Nephron progenitor cell (in vitro differentiated cells): ENCODE measurements around the gene PLEKHM3.
A peak's percentile ranks its signal among the peaks of the same experiment; 100 is the strongest.

Experiments
- DNase-seq: peaks from one replicate; pipeline ENCODE4 v3.0.0; 2021
- H3K27ac Mint-ChIP-seq: 2 replicates; pipeline ENCODE4 v1.8.0; 2021; ENCODE audit warnings: mild to moderate bottlenecking, moderate library complexity, mixed read lengths
- H3K27me3 Mint-ChIP-seq: 2 replicates; pipeline ENCODE4 v1.8.0; 2021; ENCODE audit warnings: mild to moderate bottlenecking, low read depth, mixed read lengths; ENCODE audit not compliant: poor library complexity
- H3K36me3 Mint-ChIP-seq: 2 replicates; pipeline ENCODE4 v1.8.0; 2021; ENCODE audit warnings: low read depth, mixed read lengths
- H3K4me1 Mint-ChIP-seq: 2 replicates; pipeline ENCODE4 v1.8.0; 2021; ENCODE audit warnings: mixed read lengths
- H3K4me3 Mint-ChIP-seq: 2 replicates; pipeline ENCODE4 v1.8.0; 2021; ENCODE audit warnings: mild to moderate bottlenecking, moderate library complexity, mixed read lengths
- H3K9me3 Mint-ChIP-seq: 2 replicates; pipeline ENCODE4 v1.8.0; 2021; ENCODE audit warnings: mild to moderate bottlenecking, moderate library complexity, mixed read lengths
- TF ChIP-seq, protein P1 (sequence below): fragments of 200-600 bp; sonication (generic); IDR thresholded peaks from 2 replicates; pipeline ENCODE4 v1.5.0; 2021; ENCODE audit warnings: antibody characterized with exemption

The PLEKHM3 gene

DNA sequence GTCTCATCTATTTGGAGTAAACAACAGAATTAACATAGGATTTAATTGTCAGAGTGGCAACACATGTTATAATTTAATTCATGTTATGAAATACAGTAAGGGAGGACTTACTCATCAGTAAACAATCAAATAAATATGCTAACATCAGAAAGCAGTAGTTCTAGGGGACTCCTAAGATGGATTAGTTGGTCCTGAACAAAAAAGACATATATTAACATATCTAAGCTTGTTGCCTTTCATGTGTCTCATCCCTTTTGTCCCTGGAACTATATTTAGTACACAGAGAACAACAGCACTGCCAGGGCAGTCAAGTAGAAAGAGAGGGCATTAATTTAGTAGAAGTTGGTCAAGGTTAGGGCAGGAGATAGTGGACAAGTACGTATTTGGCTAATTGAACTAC, 137.8 kb downstream of the PLEKHM3 start:
- no peak for DNase-seq
- Mint-ChIP-seq H3K27ac (no peak overlapping the region), H3K4me1 (peaks cover 16% of the 10 kb centered on the region), H3K9me3 (no peaks in the 10 kb centered on the region), H3K27me3 (peaks cover 3% of the 10 kb centered on the region), H3K4me3 (no peak overlapping the region), H3K36me3 (no peaks in the 10 kb centered on the region)
- TF ChIP-seq, protein P1, sequence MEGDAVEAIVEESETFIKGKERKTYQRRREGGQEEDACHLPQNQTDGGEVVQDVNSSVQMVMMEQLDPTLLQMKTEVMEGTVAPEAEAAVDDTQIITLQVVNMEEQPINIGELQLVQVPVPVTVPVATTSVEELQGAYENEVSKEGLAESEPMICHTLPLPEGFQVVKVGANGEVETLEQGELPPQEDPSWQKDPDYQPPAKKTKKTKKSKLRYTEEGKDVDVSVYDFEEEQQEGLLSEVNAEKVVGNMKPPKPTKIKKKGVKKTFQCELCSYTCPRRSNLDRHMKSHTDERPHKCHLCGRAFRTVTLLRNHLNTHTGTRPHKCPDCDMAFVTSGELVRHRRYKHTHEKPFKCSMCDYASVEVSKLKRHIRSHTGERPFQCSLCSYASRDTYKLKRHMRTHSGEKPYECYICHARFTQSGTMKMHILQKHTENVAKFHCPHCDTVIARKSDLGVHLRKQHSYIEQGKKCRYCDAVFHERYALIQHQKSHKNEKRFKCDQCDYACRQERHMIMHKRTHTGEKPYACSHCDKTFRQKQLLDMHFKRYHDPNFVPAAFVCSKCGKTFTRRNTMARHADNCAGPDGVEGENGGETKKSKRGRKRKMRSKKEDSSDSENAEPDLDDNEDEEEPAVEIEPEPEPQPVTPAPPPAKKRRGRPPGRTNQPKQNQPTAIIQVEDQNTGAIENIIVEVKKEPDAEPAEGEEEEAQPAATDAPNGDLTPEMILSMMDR = no peak

DNA sequence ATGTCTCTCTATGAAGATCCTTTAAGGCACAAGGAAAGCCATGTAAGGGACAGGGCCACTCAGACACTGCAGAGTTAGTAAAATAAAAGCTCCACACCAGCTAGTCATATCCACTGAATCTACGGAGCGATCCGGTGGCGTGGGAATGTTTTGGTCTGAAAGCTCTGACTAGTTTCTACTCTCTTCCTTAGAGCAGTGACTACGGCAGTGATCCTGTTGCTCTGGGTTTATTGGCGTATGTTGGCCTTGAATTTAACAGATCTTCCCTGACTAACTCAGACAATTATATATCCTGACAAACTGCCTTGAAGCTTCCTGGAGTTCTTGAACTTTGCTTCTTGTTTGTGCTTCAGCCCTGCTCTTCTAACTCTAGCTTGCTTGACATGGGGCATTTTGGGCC, 140.3 kb downstream of the PLEKHM3 start:
- Mint-ChIP-seq H3K36me3 (no peaks in the 10 kb centered on the region), H3K4me3 (no peak overlapping the region), H3K9me3 (no peaks in the 10 kb centered on the region), H3K27me3 (peaks cover 3% of the 10 kb centered on the region), H3K27ac (no peak overlapping the region), H3K4me1 (peaks cover 6% of the 10 kb centered on the region)
- TF ChIP-seq, protein P1 = no peak
- no peak for DNase-seq

DNA sequence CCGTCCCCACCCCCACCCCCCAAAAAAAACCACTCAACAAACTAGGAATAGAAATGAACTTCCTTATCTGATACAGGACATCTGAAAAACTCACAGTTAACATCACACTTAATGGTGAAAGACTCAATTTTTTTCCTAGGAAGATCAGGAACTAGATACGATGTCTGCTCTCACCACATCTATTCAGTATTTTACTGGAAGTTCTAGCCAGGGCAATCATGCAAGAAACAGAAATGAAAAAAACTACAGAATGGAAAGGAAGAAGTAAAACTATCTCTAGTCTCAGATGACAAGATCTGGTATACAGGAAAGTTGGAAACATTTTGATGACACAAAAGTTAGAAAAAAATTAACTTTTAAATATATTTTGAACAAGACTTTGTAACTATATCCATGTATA, 141.2 kb downstream of the PLEKHM3 start:
- Mint-ChIP-seq H3K27me3 (peaks cover 5% of the 10 kb centered on the region), H3K36me3 (no peaks in the 10 kb centered on the region), H3K27ac (peak overlapping the region; percentile 55), H3K4me1 (peaks cover under 1% of the 10 kb centered on the region), H3K9me3 (no peaks in the 10 kb centered on the region), H3K4me3 (no peak overlapping the region)
- TF ChIP-seq, protein P1 = no peak
- DNase-seq = no peak

DNA sequence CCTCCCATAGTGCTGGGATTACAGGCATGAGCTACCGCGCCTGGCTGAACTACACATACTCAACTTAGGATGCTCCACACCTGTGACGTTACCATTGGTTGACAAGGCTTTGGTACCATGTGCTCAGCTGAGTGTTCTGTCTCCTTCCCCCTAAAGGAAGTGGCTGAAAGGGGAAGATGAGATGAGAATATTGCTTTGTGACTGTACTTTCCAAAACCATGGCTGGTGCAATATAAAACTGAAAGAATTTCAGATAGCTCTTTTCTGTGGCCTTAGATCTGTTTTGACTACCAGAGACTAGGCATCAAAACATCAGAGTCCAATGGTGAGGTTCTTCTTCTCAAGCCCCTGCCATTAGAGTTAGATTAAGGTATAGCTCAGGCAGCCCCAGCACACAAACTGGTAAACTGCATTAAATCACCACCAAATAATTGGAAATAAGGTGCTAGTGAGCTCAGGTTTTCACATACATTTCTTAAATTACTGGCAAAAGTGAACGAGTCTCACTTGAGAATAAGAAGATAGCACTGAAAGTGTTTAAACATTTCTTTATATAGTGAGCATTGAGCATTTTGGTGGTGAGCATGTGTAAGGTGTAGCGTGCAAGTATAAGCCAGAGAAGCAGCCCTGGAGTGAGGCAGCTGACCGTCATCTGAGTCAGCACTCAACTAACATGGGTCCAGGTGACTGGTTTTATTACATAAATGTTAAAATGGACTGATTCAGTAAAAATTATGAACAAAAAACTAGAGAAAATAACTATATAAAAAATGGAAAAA, 142.1 kb downstream of the PLEKHM3 start:
- Mint-ChIP-seq H3K27ac (no peak overlapping the region), H3K27me3 (peaks cover 2% of the 10 kb centered on the region), H3K9me3 (no peaks in the 10 kb centered on the region), H3K4me3 (no peak overlapping the region), H3K36me3 (no peaks in the 10 kb centered on the region), H3K4me1 (no peaks in the 10 kb centered on the region)
- DNase-seq = no peak
- TF ChIP-seq, protein P1 = no peak

DNA sequence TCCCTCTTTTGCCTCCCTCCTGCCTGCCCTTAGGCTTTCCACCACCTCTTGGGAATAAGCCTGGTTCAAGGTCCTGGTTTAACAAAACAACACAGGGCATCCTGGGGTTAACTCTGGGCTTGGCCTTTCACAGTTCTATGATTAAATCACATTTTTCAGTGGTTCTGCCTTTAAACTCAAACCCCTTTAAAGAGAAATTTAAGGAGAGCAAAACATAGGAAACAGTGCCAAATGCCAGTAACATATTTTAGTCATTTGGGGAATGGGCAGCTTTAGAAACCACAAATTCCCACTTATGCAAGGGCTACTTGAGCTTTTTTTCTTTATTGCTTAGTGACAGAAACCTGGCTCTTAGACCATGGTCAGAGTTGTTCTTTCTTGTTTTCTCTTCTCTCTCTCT, 143.4 kb downstream of the PLEKHM3 start:
- Mint-ChIP-seq H3K4me3 (no peak overlapping the region), H3K9me3 (no peaks in the 10 kb centered on the region), H3K27ac (no peak overlapping the region), H3K27me3 (peaks cover 2% of the 10 kb centered on the region), H3K4me1 (no peaks in the 10 kb centered on the region), H3K36me3 (no peaks in the 10 kb centered on the region)
- TF ChIP-seq, protein P1 = no peak
- no peak for DNase-seq

DNA sequence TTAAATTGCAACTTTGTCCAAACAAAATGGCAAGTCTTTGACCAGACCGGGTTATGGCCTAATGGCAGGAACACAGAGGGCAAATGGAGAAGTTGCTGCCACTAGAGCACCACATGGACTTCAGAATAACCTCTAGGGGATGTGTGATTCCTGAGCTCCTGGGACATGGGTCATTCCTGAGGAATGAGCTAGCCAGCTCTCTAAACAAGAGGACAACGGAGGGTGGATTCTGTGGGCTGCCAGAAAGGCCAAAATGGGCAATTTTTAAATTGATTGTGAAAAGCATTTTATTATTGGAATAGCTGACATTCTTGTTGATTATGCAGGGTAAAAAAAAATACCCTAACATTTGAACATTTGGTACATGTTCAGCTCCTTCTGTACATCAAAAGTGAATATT, 145.8 kb downstream of the PLEKHM3 start:
- Mint-ChIP-seq H3K9me3 (no peaks in the 10 kb centered on the region), H3K4me3 (no peak overlapping the region), H3K27me3 (peaks cover 2% of the 10 kb centered on the region), H3K36me3 (no peaks in the 10 kb centered on the region), H3K27ac (no peak overlapping the region), H3K4me1 (no peaks in the 10 kb centered on the region)
- TF ChIP-seq, protein P1 = no peak
- no peak for DNase-seq
